SJCRH30 (cell line): ENCODE results near the gene NOX4. TPM values are rescaled to one million over a fixed set of nuclear protein-coding genes. Genes with fewer than 3 reads are reported as not detected.
A peak's percentile ranks its signal among the peaks of the same experiment; 100 is the strongest.
"Not testable (repeated sequence)": the region's sequence is repeated elsewhere in the genome, so short reads cannot be mapped to it uniquely, and the experiment has no call there.

ENCODE experiments used
- DNase-seq, 2 experiments: peaks; one replicate each; pipeline ENCODE4 v3.0.0-alpha.2; 2015 to 2020
- H3K27ac ChIP-seq: fragments of 250-450 bp; sonication (Bioruptor Pico); 2 replicates; pipeline ENCODE4 v1.5.1; 2020; ENCODE audit warnings: mild to moderate bottlenecking, moderate library complexity
- H3K27me3 ChIP-seq: fragments of 250-450 bp; sonication (Bioruptor Pico); 2 replicates; pipeline ENCODE4 v1.5.1; 2020; ENCODE audit warnings: mild to moderate bottlenecking, moderate library complexity
- H3K36me3 ChIP-seq: fragments of 250-450 bp; sonication (Bioruptor Pico); 2 replicates; pipeline ENCODE4 v1.5.1; 2020; ENCODE audit warnings: mild to moderate bottlenecking, moderate library complexity
- H3K4me1 ChIP-seq: fragments of 250-450 bp; sonication (Bioruptor Pico); 2 replicates; pipeline ENCODE4 v1.5.1; 2020; ENCODE audit warnings: mild to moderate bottlenecking, moderate library complexity
- H3K4me3 ChIP-seq: fragments of 250-450 bp; sonication (Bioruptor Pico); 2 replicates; pipeline ENCODE4 v1.5.1; 2020; ENCODE audit warnings: mild to moderate bottlenecking, moderate library complexity
- H3K9me3 ChIP-seq: fragments of 250-450 bp; sonication (Bioruptor Pico); replicated peaks from 2 replicates; pipeline ENCODE4 v1.5.1; 2020; ENCODE audit warnings: mild to moderate bottlenecking, moderate library complexity
- total RNA-seq: library from RNA; depleted of rRNA; stranded (reverse); fragments of >200 nt; shearing (Covaris generic); gene quantifications from 2 replicates; pipeline ENCODE4 v1.2.3, GENCODE V29; 2014

Gene NOX4
- total RNA-seq, 1 experiment from 2014 or later, result not detected

GRCh38 chr11:89331940-89332339, 159.2 kb downstream of the NOX4 start:
- H3K36me3 ChIP-seq, H3K27me3 ChIP-seq, H3K27ac ChIP-seq, H3K9me3 ChIP-seq, H3K4me3 ChIP-seq, DNase-seq, H3K4me1 ChIP-seq: not testable (repeated sequence)

GRCh38 chr11:89327885-89328284, 163.3 kb downstream of the NOX4 start:
- H3K27me3 ChIP-seq, result no peaks in the 10 kb centered on the region
- H3K36me3 ChIP-seq, result no peaks in the 10 kb centered on the region
- no peaks in the 10 kb centered on the region for H3K9me3 ChIP-seq
- no peak for DNase-seq
- H3K4me3 ChIP-seq, result no peak overlapping the region
- H3K27ac ChIP-seq, result no peak overlapping the region
- H3K4me1 ChIP-seq, result no peaks in the 10 kb centered on the region

GRCh38 chr11:89321401-89321800, 169.8 kb downstream of the NOX4 start:
- H3K4me3 ChIP-seq, result no peak overlapping the region
- H3K27ac ChIP-seq, result no peak overlapping the region
- no peaks in the 10 kb centered on the region for H3K27me3 ChIP-seq
- DNase-seq, result no peak
- H3K9me3 ChIP-seq, result no peaks in the 10 kb centered on the region
- H3K4me1 ChIP-seq, result no peaks in the 10 kb centered on the region
- no peaks in the 10 kb centered on the region for H3K36me3 ChIP-seq

GRCh38 chr11:89310607-89311006, 180.6 kb downstream of the NOX4 start:
- not testable (repeated sequence) for H3K4me3 ChIP-seq, H3K9me3 ChIP-seq, H3K36me3 ChIP-seq, H3K4me1 ChIP-seq, H3K27ac ChIP-seq, DNase-seq, H3K27me3 ChIP-seq

- DNase-seq, H3K27me3 ChIP-seq, H3K4me1 ChIP-seq, H3K9me3 ChIP-seq, H3K27ac ChIP-seq, H3K36me3 ChIP-seq, H3K4me3 ChIP-seq: not testable (repeated sequence)
Measured at GRCh38 chr11:89309321-89309985, 181.7 kb downstream of the NOX4 start.

GRCh38 chr11:89308272-89308671, 182.9 kb downstream of the NOX4 start:
- H3K27ac ChIP-seq, H3K27me3 ChIP-seq, DNase-seq, H3K36me3 ChIP-seq, H3K4me3 ChIP-seq, H3K9me3 ChIP-seq, H3K4me1 ChIP-seq: not testable (repeated sequence)

GRCh38 chr11:89303029-89303428, 188.1 kb downstream of the NOX4 start:
- H3K36me3 ChIP-seq, H3K27me3 ChIP-seq, H3K4me3 ChIP-seq, H3K4me1 ChIP-seq, DNase-seq, H3K9me3 ChIP-seq, H3K27ac ChIP-seq: not testable (repeated sequence)

GRCh38 chr11:89295023-89295422, 196.2 kb downstream of the NOX4 start:
- H3K27ac ChIP-seq, H3K9me3 ChIP-seq, DNase-seq, H3K27me3 ChIP-seq, H3K36me3 ChIP-seq, H3K4me3 ChIP-seq, H3K4me1 ChIP-seq: not testable (repeated sequence)

- H3K4me1 ChIP-seq, result no peaks in the 10 kb centered on the region
- no peaks in the 10 kb centered on the region for H3K9me3 ChIP-seq
- no peak overlapping the region for H3K27ac ChIP-seq
- DNase-seq, result peak; percentile 1 to 6
- no peaks in the 10 kb centered on the region for H3K27me3 ChIP-seq
- no peak overlapping the region for H3K4me3 ChIP-seq
- H3K36me3 ChIP-seq, result no peaks in the 10 kb centered on the region
Measured at GRCh38 chr11:89293965-89294679, 197.1 kb downstream of the NOX4 start.

GRCh38 chr11:89288004-89288403, 203.2 kb downstream of the NOX4 start:
- DNase-seq, H3K27ac ChIP-seq, H3K4me1 ChIP-seq, H3K9me3 ChIP-seq, H3K27me3 ChIP-seq, H3K36me3 ChIP-seq, H3K4me3 ChIP-seq: not testable (repeated sequence)

- DNase-seq, H3K27me3 ChIP-seq, H3K36me3 ChIP-seq: not testable (repeated sequence)
Measured at GRCh38 chr11:89286601-89287000, 204.6 kb downstream of the NOX4 start.

GRCh38 chr11:89281032-89281677, 210.0 kb downstream of the NOX4 start:
- not testable (repeated sequence) for H3K27ac ChIP-seq, DNase-seq, H3K27me3 ChIP-seq, H3K36me3 ChIP-seq, H3K4me3 ChIP-seq, H3K4me1 ChIP-seq, H3K9me3 ChIP-seq

More at GRCh38 chr11:89286601-89287000, 204.6 kb downstream of the NOX4 start:
- H3K9me3 ChIP-seq, H3K27ac ChIP-seq, H3K4me3 ChIP-seq, H3K4me1 ChIP-seq: not testable (repeated sequence)

GRCh38 chr11:89279176-89279575, 212.0 kb downstream of the NOX4 start:
- Histone ChIP-seq H3K27ac (no peak overlapping the region), H3K4me1 (no peaks in the 10 kb centered on the region), H3K27me3 (no peaks in the 10 kb centered on the region), H3K36me3 (no peaks in the 10 kb centered on the region), H3K4me3 (no peak overlapping the region), H3K9me3 (no peaks in the 10 kb centered on the region)
- DNase-seq, result no peak

GRCh38 chr11:89275966-89276365, 215.2 kb downstream of the NOX4 start:
- no peaks in the 10 kb centered on the region for H3K27me3 ChIP-seq
- H3K27ac ChIP-seq, result no peak overlapping the region
- no peaks in the 10 kb centered on the region for H3K36me3 ChIP-seq
- H3K4me3 ChIP-seq, result no peak overlapping the region
- H3K9me3 ChIP-seq, result no peaks in the 10 kb centered on the region
- no peaks in the 10 kb centered on the region for H3K4me1 ChIP-seq
- DNase-seq, result no peak
